ENCODE results near the gene PXMP4.

DNA sequence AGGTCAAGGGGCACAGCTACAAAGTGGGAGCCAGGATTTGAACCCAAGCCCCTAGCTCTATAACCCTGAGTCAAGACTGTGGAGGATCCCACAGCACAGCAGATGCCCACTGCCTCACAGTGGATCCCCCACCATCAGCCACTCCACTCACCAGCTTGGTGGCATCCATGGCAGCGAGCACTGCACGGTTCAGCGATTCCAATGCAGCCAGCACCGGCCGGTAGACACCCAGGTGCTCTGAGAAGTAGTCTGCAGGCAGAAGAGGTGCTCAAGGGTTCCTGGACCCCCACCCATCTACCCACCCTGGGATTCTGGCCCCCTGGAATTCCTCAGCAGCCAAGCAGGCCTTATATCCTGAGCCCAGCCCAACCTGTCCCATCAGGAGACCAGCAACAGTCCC lies 50.9 kb downstream of the PXMP4 start:
- TF ChIP-seq NFIC (IDR thresholded peaks at IDR 0.05) (no peak), ZBTB7A (IDR thresholded peaks at IDR 0.05; ENCODE audit: low read depth) (no peak), RAD21 (IDR thresholded peaks at IDR 0.05; ENCODE audit: low read depth) (no peak), MAX (IDR thresholded peaks at IDR 0.05) (no peak), CREB1 (IDR thresholded peaks at IDR 0.05; ENCODE audit: low read depth) (no peak)
